ENCODE results near the gene RPP38. TPM values are rescaled to one million over a fixed set of nuclear protein-coding genes. Genes with fewer than 3 reads are reported as not detected.

The RPP38 gene
- total RNA-seq, 1 donor from 2014 or later, result 11.6 TPM

DNA sequence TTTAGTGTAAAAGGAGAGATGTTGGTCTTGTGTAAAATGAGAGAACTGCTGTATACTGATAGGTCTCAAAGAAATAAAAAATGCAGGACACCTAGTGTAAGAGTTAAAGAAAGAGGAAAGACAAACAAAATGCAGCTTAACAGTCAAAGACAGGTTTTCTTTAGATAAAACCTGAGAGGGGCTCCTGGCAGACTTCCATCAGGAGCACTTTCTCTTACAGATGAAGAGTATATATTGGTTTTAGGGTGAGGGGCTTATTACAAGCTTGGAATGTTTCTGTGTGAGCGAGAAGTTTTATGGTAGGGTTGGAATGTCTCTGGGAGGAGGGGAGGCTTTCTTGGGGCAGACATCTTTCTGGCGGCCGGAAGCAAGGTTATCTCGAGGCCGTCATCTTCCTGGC, 24.8 kb upstream of the RPP38 start:
- H3K27ac Mint-ChIP-seq (ENCODE audit: unreplicated experiment), result no peak overlapping the region
- TF ChIP-seq, protein P1, sequence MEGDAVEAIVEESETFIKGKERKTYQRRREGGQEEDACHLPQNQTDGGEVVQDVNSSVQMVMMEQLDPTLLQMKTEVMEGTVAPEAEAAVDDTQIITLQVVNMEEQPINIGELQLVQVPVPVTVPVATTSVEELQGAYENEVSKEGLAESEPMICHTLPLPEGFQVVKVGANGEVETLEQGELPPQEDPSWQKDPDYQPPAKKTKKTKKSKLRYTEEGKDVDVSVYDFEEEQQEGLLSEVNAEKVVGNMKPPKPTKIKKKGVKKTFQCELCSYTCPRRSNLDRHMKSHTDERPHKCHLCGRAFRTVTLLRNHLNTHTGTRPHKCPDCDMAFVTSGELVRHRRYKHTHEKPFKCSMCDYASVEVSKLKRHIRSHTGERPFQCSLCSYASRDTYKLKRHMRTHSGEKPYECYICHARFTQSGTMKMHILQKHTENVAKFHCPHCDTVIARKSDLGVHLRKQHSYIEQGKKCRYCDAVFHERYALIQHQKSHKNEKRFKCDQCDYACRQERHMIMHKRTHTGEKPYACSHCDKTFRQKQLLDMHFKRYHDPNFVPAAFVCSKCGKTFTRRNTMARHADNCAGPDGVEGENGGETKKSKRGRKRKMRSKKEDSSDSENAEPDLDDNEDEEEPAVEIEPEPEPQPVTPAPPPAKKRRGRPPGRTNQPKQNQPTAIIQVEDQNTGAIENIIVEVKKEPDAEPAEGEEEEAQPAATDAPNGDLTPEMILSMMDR (IDR thresholded peaks at IDR 0.05; ENCODE audit: partially characterized antibody, unreplicated experiment), result no peak
- no peak overlapping the region for H3K4me3 Mint-ChIP-seq (ENCODE audit: unreplicated experiment)
- no peaks in the 10 kb centered on the region for H3K9me3 Mint-ChIP-seq (ENCODE audit: unreplicated experiment)
- H3K4me1 Mint-ChIP-seq (ENCODE audit: low read depth, unreplicated experiment), result no peaks in the 10 kb centered on the region
- no peak for DNase-seq
- H3K27me3 Mint-ChIP-seq (ENCODE audit: unreplicated experiment), result no peaks in the 10 kb centered on the region
- H3K36me3 Mint-ChIP-seq (ENCODE audit: unreplicated experiment), result peaks cover 4% of the 10 kb centered on the region

DNA sequence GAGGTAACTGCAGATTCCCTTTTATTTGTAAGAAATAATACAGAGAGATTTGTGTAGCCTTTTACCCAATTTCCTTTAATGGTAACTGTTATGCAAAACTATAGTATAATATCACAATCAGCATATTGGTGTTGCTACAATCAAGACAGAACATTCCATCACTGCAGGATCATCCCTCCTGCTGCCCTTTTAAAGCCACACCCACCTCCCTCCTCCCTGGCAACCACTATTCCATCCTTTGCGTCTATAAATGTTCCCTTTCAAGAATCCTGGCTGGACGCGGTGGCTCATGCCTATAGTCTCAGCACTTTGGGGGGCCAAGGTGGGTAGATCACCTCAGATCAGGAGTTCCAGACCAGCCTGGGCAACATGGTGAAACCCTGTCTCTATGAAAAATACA, 21.7 kb upstream of the RPP38 start:
- H3K27ac Mint-ChIP-seq (ENCODE audit: unreplicated experiment), result no peak overlapping the region
- no peaks in the 10 kb centered on the region for H3K9me3 Mint-ChIP-seq (ENCODE audit: unreplicated experiment)
- DNase-seq, result no peak
- no peaks in the 10 kb centered on the region for H3K27me3 Mint-ChIP-seq (ENCODE audit: unreplicated experiment)
- H3K36me3 Mint-ChIP-seq (ENCODE audit: unreplicated experiment), result peaks cover 4% of the 10 kb centered on the region
- H3K4me3 Mint-ChIP-seq (ENCODE audit: unreplicated experiment), result no peak overlapping the region
- TF ChIP-seq, protein P1 (IDR thresholded peaks at IDR 0.05; ENCODE audit: partially characterized antibody, unreplicated experiment), result no peak
- H3K4me1 Mint-ChIP-seq (ENCODE audit: low read depth, unreplicated experiment), result no peaks in the 10 kb centered on the region

DNA sequence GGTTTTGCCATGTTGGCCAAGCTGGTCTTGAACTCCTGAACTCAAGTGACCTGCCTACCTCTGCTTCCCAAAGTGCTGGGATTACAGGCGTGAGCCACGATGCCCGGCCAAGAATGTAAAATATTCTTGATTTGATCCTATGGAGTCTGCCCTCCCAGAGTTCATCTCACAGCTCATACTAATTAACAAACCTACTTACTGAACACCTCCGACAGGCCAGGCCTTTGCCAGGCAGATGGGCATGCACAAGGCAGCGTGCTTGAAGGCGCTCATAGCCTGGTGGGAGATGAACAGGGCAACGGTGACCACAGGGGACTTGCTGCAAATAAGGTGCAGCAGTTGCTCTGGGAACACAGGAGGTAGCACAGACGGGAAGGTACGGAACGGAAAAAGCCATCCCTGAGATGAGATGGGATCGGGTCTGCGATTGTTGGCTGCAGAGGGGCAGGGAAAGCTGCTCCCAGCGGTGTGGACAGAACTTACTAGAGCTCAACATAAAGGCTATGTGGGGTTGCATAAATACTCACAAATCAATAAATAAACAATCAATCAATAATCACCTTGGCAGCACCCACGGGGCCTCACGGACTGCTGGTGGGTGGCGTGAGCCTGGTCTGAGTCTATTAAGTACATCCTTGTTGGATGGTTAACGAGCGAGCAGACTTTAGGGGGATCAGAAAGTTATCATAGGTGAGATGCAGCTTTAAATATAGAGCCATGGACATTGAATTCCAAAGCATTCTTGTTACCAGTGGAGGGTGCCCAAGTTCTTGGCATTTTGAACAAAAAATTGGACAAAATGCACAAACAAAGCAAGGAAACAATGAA, 13.3 kb upstream of the RPP38 start:
- Mint-ChIP-seq H3K27me3 (ENCODE audit: unreplicated experiment) (no peaks in the 10 kb centered on the region), H3K9me3 (ENCODE audit: unreplicated experiment) (no peaks in the 10 kb centered on the region), H3K36me3 (ENCODE audit: unreplicated experiment) (no peaks in the 10 kb centered on the region), H3K4me3 (ENCODE audit: unreplicated experiment) (no peak overlapping the region), H3K27ac (ENCODE audit: unreplicated experiment) (no peak overlapping the region), H3K4me1 (ENCODE audit: low read depth, unreplicated experiment) (no peaks in the 10 kb centered on the region)
- no peak for DNase-seq
- TF ChIP-seq, protein P1 (IDR thresholded peaks at IDR 0.05; ENCODE audit: partially characterized antibody, unreplicated experiment), result no peak

DNA sequence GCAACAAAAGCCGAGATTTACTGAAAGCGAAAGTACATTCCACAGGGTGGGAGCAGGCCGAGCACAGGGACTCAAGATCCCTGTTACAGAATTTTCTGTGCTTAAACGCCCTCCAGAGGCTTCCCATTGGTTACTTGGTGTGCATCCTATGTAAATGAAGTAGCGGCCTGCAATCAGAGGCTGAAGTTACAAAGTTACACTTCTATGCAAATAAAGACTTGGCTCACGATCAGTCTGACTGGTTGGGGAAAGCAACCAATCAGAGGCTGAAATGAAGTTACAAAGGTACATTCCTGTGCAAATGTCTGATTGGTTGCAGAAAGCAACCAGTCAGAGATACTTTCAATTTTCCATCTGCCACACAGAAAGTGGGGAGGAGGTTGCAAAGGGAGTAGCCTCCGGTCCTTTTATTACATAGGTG, 12.6 kb upstream of the RPP38 start:
- no peaks in the 10 kb centered on the region for H3K36me3 Mint-ChIP-seq (ENCODE audit: unreplicated experiment)
- no peaks in the 10 kb centered on the region for H3K9me3 Mint-ChIP-seq (ENCODE audit: unreplicated experiment)
- no peak overlapping the region for H3K4me3 Mint-ChIP-seq (ENCODE audit: unreplicated experiment)
- H3K4me1 Mint-ChIP-seq (ENCODE audit: low read depth, unreplicated experiment), result no peaks in the 10 kb centered on the region
- H3K27ac Mint-ChIP-seq (ENCODE audit: unreplicated experiment), result no peak overlapping the region
- DNase-seq, result no peak
- TF ChIP-seq, protein P1 (IDR thresholded peaks at IDR 0.05; ENCODE audit: partially characterized antibody, unreplicated experiment), result no peak
- H3K27me3 Mint-ChIP-seq (ENCODE audit: unreplicated experiment), result no peaks in the 10 kb centered on the region

Measured in glutamatergic neuron (in vitro differentiated cells).